Gastrocnemius medialis (tissue), 4 donors: Measurements from ENCODE around the gene ATP8B4.

ENCODE experiments used
- CTCF ChIP-seq, 5 experiments: fragments of 450-650 bp in 3 of 5; fragments of 200-600 bp in 2 of 5; sonication (generic) in 2 of 5; IDR thresholded peaks in 4 of 5; conservative IDR thresholded peaks in 1 of 5; 1 replicate in 4 of 5; 2 replicates in 1 of 5; pipeline ENCODE4 v1.5.1; 2016 to 2019; ENCODE audit warnings: antibody characterized with exemption in 5 of 5, mild to moderate bottlenecking in 3 of 5, moderate library complexity in 3 of 5
- POLR2A ChIP-seq, 2 donors: fragments of 450-650 bp; IDR thresholded peaks; one replicate each; pipeline ENCODE4 v1.6.1; 2017; ENCODE audit warnings: antibody characterized with exemption in 2 of 2, mild to moderate bottlenecking in 2 of 2, moderate library complexity in 2 of 2

- TF ChIP-seq CTCF (IDR thresholded peaks at IDR 0.05 in 4 of 5, conservative IDR thresholded peaks at IDR 0.05 in 1 of 5) (no peak), POLR2A (IDR thresholded peaks at IDR 0.05) (no peak)
These were observed 55.8 kb downstream of the ATP8B4 start for GRCh38 chr15:50063226-50063625.
